Lower lobe of right lung (tissue), 2 donors: ENCODE data around the gene PRDM16. TPM values are rescaled to one million over a fixed set of nuclear protein-coding genes. Genes with fewer than 3 reads are reported as not detected.
A peak's percentile ranks its signal among the peaks of the same experiment; 100 is the strongest.

Source experiments
- ATAC-seq, 2 donors: fragments of 200-7000 bp; cut with Tn5 transposase; one replicate each; pipeline ENCODE4 v1.9.1; 2020 to 2022; ENCODE audit warnings: mild to moderate bottlenecking in 2 of 2, moderate library complexity in 2 of 2
- DNase-seq: peaks from one replicate; pipeline ENCODE4 v3.0.0-alpha.2; 2020
- H3K27ac ChIP-seq: fragments of 200-600 bp; one replicate; pipeline ENCODE4 v1.8.0; 2022
- H3K27me3 ChIP-seq: fragments of 200-600 bp; one replicate; pipeline ENCODE4 v1.8.0; 2022; ENCODE audit warnings: low read depth
- H3K36me3 ChIP-seq: fragments of 200-600 bp; one replicate; pipeline ENCODE4 v1.8.0; 2022; ENCODE audit warnings: mild to moderate bottlenecking
- H3K4me1 ChIP-seq: fragments of 200-600 bp; one replicate; pipeline ENCODE4 v1.8.0; 2022
- H3K4me3 ChIP-seq: fragments of 200-600 bp; one replicate; pipeline ENCODE4 v1.8.0; 2022; ENCODE audit warnings: mild to moderate bottlenecking
- H3K9me3 ChIP-seq: fragments of 200-600 bp; one replicate; pipeline ENCODE4 v1.8.0; 2022
- CTCF ChIP-seq: fragments of 200-600 bp; IDR thresholded peaks from one replicate; pipeline ENCODE4 v1.8.0; 2022; ENCODE audit warnings: antibody characterized with exemption, mild to moderate bottlenecking
- intact Hi-C: fragments of 100-400 bp; cut with DNase I; formaldehyde crosslinking; loops from one replicate; pipeline ENCODE4 v1.11.0; 2022
- total RNA-seq: library from RNA; stranded (reverse); fragmentation: NEBNext Ultra II Directional; extraction: Animal tissue kit (Norgen Biotek cat#: 25700); gene quantifications from one replicate; pipeline ENCODE4 v1.2.1, GENCODE V29; 2021
- donor health status: DM: no; HTN: yes; CAD: no; lungs with severe emphysema.

Gene PRDM16
- total RNA-seq, 1 donor from 2014 or later: 19.2 TPM

DNA sequence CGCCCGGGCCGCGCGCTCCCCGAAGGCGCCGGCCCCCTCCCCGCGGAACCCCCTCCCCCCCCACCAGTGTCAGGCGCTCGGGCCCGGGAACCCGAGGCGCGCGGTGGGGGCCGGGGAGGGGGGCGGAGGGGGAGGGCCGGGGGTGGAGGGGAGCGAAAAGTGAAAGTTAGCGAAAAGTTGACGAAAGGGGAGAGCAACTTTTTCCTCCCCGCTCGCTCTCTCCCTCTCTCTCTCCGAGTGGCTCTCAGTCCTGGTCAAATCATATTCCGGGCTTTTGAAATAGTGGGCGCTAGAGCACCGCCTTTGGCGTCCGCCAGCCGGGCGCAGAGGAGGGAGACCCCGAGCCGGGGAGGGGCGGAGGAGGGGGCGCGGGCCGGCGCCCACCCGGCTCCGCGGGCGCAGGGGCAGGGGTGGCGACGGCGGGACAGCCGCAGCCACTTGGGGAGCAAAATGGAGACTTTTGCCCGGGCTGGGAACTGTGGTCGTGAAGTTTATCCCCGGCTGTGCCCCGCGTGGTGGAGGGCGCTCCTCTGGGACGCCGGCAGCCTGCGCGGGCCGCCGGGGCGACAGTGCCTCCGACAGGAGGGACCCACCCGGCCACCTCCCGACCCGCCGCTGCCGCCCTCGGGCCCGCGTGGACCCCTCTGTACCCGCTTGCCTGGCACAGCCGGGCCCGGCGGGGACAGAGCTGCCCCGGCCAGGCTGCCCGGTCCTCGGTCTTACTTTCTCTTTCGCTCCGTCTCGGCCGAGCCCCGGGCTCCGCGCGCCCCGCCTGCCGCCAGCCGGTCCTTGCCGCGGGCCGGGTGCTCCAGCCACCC lies 697 bp downstream of the PRDM16 start:
- peaks cover 26% of the 10 kb centered on the region for H3K4me1 ChIP-seq
- DNase-seq: peak; percentile 55
- intact Hi-C loops: no loop called here

DNA sequence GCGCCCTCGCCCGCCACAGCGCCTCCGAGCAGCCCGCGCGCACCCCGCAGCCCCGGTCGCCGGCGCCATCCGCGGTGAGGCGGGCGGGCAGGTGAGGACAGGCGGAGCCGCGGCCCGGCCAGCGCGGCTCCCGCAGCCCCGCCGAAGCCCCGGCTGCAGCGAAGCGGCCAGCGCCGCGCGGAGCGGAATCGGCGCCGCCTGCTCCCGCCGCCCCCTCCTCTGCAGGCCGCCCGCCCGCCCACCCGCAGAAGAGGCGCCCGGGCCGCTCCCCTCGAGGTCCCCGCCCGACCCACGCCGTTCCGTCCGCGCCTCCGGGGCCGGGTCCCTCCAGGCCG lies 1.3 kb downstream of the PRDM16 start:
- no peak for ATAC-seq

More for the DNA sequence above, 697 bp downstream of the PRDM16 start:
- Histone ChIP-seq H3K27me3 (peaks cover 86% of the 10 kb centered on the region), H3K9me3 (no peaks in the 10 kb centered on the region), H3K4me3 (peak overlapping the region; percentile 76), H3K27ac (peak overlapping the region; percentile 84), H3K36me3 (no peaks in the 10 kb centered on the region)
- TF ChIP-seq CTCF: peak; percentile 25
- ATAC-seq: peak; percentile 30 to 46

GRCh38 chr1:3070644-3071564 lies 1.9 kb downstream of the PRDM16 start:
- DNase-seq (peak; percentile 49), ATAC-seq (no peak)
- TF ChIP-seq CTCF: no peak
- Histone ChIP-seq H3K27me3 (peaks cover 88% of the 10 kb centered on the region), H3K36me3 (no peaks in the 10 kb centered on the region), H3K27ac (peak overlapping the region; percentile 76), H3K9me3 (no peaks in the 10 kb centered on the region), H3K4me1 (peaks cover 38% of the 10 kb centered on the region), H3K4me3 (peak overlapping the region; percentile 76)
- intact Hi-C loops: no loop called here

More for the DNA sequence above, 1.3 kb downstream of the PRDM16 start:
- H3K4me1 ChIP-seq: peaks cover 31% of the 10 kb centered on the region
- H3K36me3 ChIP-seq: no peaks in the 10 kb centered on the region
- intact Hi-C loops: no loop called here
- H3K27ac ChIP-seq: peak overlapping the region; percentile 76
- no peak for DNase-seq
- peaks cover 86% of the 10 kb centered on the region for H3K27me3 ChIP-seq
- no peak for TF ChIP-seq CTCF
- no peaks in the 10 kb centered on the region for H3K9me3 ChIP-seq
- peak overlapping the region; percentile 76 for H3K4me3 ChIP-seq

DNA sequence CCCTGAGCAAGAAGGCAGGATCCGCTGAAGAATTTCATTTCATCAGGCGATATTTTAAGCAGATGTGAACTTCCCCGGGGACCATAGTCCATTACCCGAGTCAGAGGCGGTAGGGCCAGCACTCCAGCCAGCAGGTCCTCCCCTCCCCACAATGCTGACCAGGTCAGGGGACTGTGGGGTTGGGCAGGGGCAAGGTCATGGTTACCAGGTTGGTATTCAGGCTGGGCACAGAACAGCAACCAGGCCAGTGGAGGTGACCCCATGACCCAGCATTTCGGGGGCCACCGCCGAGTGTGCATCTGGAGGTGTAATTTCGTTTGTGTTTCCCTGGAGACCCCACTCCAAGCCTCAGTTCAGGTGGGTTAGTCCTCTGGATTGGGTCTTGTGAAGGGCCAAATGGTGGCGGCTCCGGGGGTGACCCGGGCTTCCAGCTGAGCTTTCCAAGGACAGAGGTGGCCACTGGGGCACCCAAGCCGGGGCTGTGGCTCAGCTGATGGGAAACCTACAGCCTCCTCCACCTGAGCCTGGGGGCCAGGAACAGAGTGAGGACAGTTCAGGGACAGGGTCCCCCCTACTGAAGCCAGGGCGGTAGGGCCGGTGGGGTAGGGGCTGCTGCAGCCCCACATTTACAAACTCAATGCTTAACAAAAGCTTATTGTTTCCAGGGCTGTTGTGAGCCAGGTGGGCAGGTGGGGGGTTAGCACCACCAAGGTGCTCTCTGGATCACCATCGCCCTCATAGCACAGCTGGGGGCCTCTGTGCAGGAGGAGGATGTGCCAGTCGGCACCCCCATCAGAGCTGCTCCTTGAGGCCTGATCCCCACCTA lies 2.8 kb downstream of the PRDM16 start:
- Histone ChIP-seq H3K27ac (peak overlapping the region; percentile 76), H3K36me3 (no peaks in the 10 kb centered on the region), H3K4me1 (peaks cover 44% of the 10 kb centered on the region), H3K27me3 (peaks cover 85% of the 10 kb centered on the region), H3K9me3 (no peaks in the 10 kb centered on the region), H3K4me3 (peak overlapping the region; percentile 76)
- ATAC-seq (no peak), DNase-seq (peak; percentile 44)
- TF ChIP-seq CTCF: no peak
- intact Hi-C loops: no loop called here
